SK-N-SH (cell line): Measurements from ENCODE around the gene CUX1. TPM values are rescaled to one million over a fixed set of nuclear protein-coding genes. Genes with fewer than 3 reads are reported as not detected.
A peak's percentile ranks its signal among the peaks of the same experiment; 100 is the strongest.

Source experiments
- CTCF ChIA-PET: fragments of 300-600, 350-600 bp; formaldehyde crosslinking; extraction: SDS; loops from one replicate; lab custom pipeline; 2021; lab: Yijun Ruan, JAX
- POLR2A ChIA-PET: fragments of 350-600 bp; sonication (Branson Sonifier 250); formaldehyde crosslinking; extraction: SDS; loops from one replicate; lab custom pipeline; 2020; ENCODE audit warnings: antibody characterized with exemption, inconsistent platforms; lab: Yijun Ruan, JAX
- DNase-seq: peaks from one replicate; pipeline ENCODE4 v3.0.0; 2012
- H2AFZ ChIP-seq: fragments of 200-600 bp; sonication (generic); 2 replicates; pipeline ENCODE4 v1.8.1; 2016; ENCODE audit warnings: antibody characterized with exemption, mild to moderate bottlenecking, low read depth
- H3F3A ChIP-seq: fragments of 200-600 bp; sonication (generic); replicated peaks from 2 replicates; pipeline ENCODE3; 2016; ENCODE audit warnings: antibody characterized with exemption, mild to moderate bottlenecking; ENCODE audit not compliant: insufficient read depth
- H3K27ac ChIP-seq, 2 experiments: fragments of 200-500 bp in 1 of 2; fragments of 200-600 bp in 1 of 2; sonication (Bioruptor generic) in 1 of 2; sonication (generic), shearing (Covaris generic) in 1 of 2; 2 replicates each; pipeline versions ENCODE4 v1.5.1 to v1.6.1; 2014 to 2016; ENCODE audit warnings: low read depth in 2 of 2, inconsistent platforms in 1 of 2, low read length in 1 of 2, mild to moderate bottlenecking in 1 of 2, mixed read lengths in 1 of 2
- H3K27me3 ChIP-seq: fragments of 200-600 bp; sonication (generic), shearing (Covaris generic); 2 replicates; pipeline ENCODE4 v1.6.1; 2016; ENCODE audit warnings: mixed run types; ENCODE audit not compliant: insufficient read depth
- H3K36me3 ChIP-seq, 2 experiments: fragments of 200-500 bp in 1 of 2; fragments of 200-600 bp in 1 of 2; sonication (Bioruptor generic) in 1 of 2; sonication (generic) in 1 of 2; replicated peaks in 1 of 2; 2 replicates each; pipeline versions ENCODE3 to v1.5.1; 2014 to 2016; ENCODE audit warnings: low read length in 1 of 2, mild to moderate bottlenecking in 1 of 2; ENCODE audit not compliant: insufficient read depth in 2 of 2, control insufficient read depth in 1 of 2
- H3K4me1 ChIP-seq, 2 experiments: fragments of 200-500 bp in 1 of 2; fragments of 200-600 bp in 1 of 2; sonication (Bioruptor generic) in 1 of 2; sonication (generic), shearing (Covaris generic) in 1 of 2; 2 replicates each; pipeline versions ENCODE4 v1.5.1 to v1.6.1; 2014 to 2016; ENCODE audit warnings: low read depth in 1 of 2, low read length in 1 of 2, mixed run types in 1 of 2; ENCODE audit not compliant: insufficient read depth in 2 of 2, control insufficient read depth in 1 of 2
- H3K4me2 ChIP-seq: fragments of 200-600 bp; sonication (generic), shearing (Covaris generic); 2 replicates; pipeline ENCODE4 v1.6.1; 2017; ENCODE audit warnings: mixed run types
- H3K4me3 ChIP-seq, 2 experiments: fragments of 200-500 bp in 1 of 2; fragments of 200-600 bp in 1 of 2; sonication (Bioruptor generic) in 1 of 2; sonication (generic), shearing (Covaris generic) in 1 of 2; 2 replicates each; pipeline versions ENCODE4 v1.5.1 to v1.8.1; 2014 to 2016; ENCODE audit warnings: low read depth in 2 of 2, inconsistent platforms in 1 of 2, low read length in 1 of 2, mild to moderate bottlenecking in 1 of 2, mixed read lengths in 1 of 2, moderate library complexity in 1 of 2
- H3K79me2 ChIP-seq: fragments of 200-600 bp; sonication (generic); 2 replicates; pipeline ENCODE4 v1.8.1; 2017; ENCODE audit warnings: mild to moderate bottlenecking; ENCODE audit not compliant: insufficient read depth
- H3K9ac ChIP-seq: fragments of 200-600 bp; sonication (generic); 2 replicates; pipeline ENCODE4 v1.6.1; 2017; ENCODE audit warnings: mixed run types
- H3K9me2 ChIP-seq: fragments of 200-600 bp; sonication (generic); 2 replicates; pipeline ENCODE4 v1.6.1; 2017; ENCODE audit warnings: mixed run types
- H3K9me3 ChIP-seq: fragments of 200-600 bp; sonication (generic); 2 replicates; pipeline ENCODE4 v1.6.1; 2017; ENCODE audit warnings: mixed run types, mild to moderate bottlenecking, moderate library complexity
- H4K20me1 ChIP-seq: fragments of 200-600 bp; sonication (generic); 2 replicates; pipeline ENCODE4 v1.6.1; 2017; ENCODE audit warnings: mild to moderate bottlenecking, mixed run types; ENCODE audit not compliant: insufficient read depth
- ELF1 ChIP-seq: IDR thresholded peaks from 2 replicates; pipeline ENCODE4 v1.4.0; 2012
- EP300 ChIP-seq, 2 experiments: IDR thresholded peaks; 2 replicates each; pipeline versions ENCODE4 v1.4.0 to v1.6.1; 2012; ENCODE audit warnings: borderline replicate concordance in 1 of 2, low read depth in 1 of 2, low read length in 1 of 2
- FOXJ3 ChIP-seq: sonication (generic); formaldehyde crosslinking; IDR thresholded peaks from 2 replicates; pipeline ENCODE4 v1.5.1; 2020; ENCODE audit warnings: mild to moderate bottlenecking, missing genetic modification reagents
- FOXM1 ChIP-seq: IDR thresholded peaks from 2 replicates; pipeline ENCODE4 v1.4.0; 2012; ENCODE audit warnings: low read depth, mild to moderate bottlenecking
- GABPA ChIP-seq: IDR thresholded peaks from 2 replicates; pipeline ENCODE4 v1.4.0; 2012; ENCODE audit warnings: low read depth, mild to moderate bottlenecking
- JUND ChIP-seq: IDR thresholded peaks from 2 replicates; pipeline ENCODE4 v1.4.0; 2012
- MEF2A ChIP-seq: IDR thresholded peaks from 2 replicates; pipeline ENCODE4 v1.4.0; 2012; ENCODE audit warnings: low read depth, borderline replicate concordance
- POLR2AphosphoS5 ChIP-seq: IDR thresholded peaks from 2 replicates; pipeline ENCODE4 v1.6.1; 2012; ENCODE audit warnings: low read depth, low read length
- RCOR1 ChIP-seq: fragments of 150-350 bp; IDR thresholded peaks from 2 replicates; pipeline ENCODE4 v1.6.1; 2017; ENCODE audit warnings: antibody characterized with exemption, low read length
- RXRA ChIP-seq: IDR thresholded peaks from 2 replicates; pipeline ENCODE4 v1.4.0; 2012; ENCODE audit warnings: low read depth, mild to moderate bottlenecking, borderline replicate concordance
- YY1 ChIP-seq: IDR thresholded peaks from 2 replicates; pipeline ENCODE4 v1.4.0; 2012; ENCODE audit warnings: low read depth, mild to moderate bottlenecking
- WGBS: methylation state at CpG from one replicate; pipeline ENCODE4 v1.1.6; 2017; ENCODE audit warnings: low lambda C conversion rate; 5-methylcytosine and 5-hydroxymethylcytosine counted together
- polyA plus RNA-seq, 3 experiments: library from polyadenylated mRNA; depleted of rRNA; stranded (reverse); fragments of >200 nt; gene quantifications; 2 replicates each; pipeline ENCODE4 v1.2.3, GENCODE V29; 2012
- TF ChIP-seq, protein P1 (sequence below): IDR thresholded peaks from 2 replicates; pipeline ENCODE4 v1.4.0; 2012; ENCODE audit warnings: low read depth, borderline replicate concordance
- TF ChIP-seq, protein P2 (sequence below): IDR thresholded peaks from 2 replicates; pipeline ENCODE4 v1.4.0; 2012; ENCODE audit warnings: low read depth
- TF ChIP-seq, protein P3 (sequence below): IDR thresholded peaks from 2 replicates; pipeline ENCODE4; 2012
- TF ChIP-seq, protein P4 (sequence below): fragments of 150-350 bp; IDR thresholded peaks from 2 replicates; pipeline ENCODE4 v1.6.1; 2017; ENCODE audit warnings: antibody characterized with exemption, low read length, low read depth, borderline replicate concordance

Gene CUX1
- polyA plus RNA-seq, 1 of the 3 experiments (the other 2 are of a cell fraction) = 68.6 TPM

DNA sequence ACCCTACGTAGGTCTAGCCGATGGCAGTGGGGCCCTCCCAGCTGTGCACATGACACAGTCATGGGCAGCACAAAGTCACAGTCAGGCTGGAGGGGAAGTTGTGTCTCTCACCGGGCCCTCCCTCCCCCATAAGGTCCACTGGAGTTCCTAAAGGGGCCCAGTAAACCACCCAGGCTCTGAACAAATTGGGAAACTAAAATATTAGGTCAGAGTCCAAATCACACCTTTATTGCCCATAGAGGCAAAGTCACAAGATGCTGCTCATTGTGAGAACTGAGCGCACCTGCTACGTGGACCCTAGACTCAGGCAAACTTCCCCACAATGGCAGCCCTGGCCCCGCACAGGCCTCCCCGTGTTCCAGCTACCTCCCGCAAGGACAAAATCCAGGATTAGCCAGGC, 424.0 kb downstream of the CUX1 start:
- no peak for TF ChIP-seq EP300 (IDR thresholded peaks at IDR 0.05; ENCODE audit: borderline replicate concordance in 1 of 2, low read depth in 1 of 2, low read length in 1 of 2)
- peaks cover 0 to 2% of the 10 kb centered on the region in 2 experiments; a peak in 1 of 4 replicates for H3K4me1 ChIP-seq
- no peak overlapping the region for H3K4me3 ChIP-seq
- no peaks in the 10 kb centered on the region for H3F3A ChIP-seq
- no peak overlapping the region for H3K9ac ChIP-seq
- ChIA-PET POLR2A (no interaction called here), CTCF (interaction anchor here (0.5 to 1.7 kb wide), 6 partner anchors 31 to 639 kb away, joined by 3 to 8 read pairs (median 4); no protein-coding TSS in a partner anchor)
- H3K27ac ChIP-seq = no peak overlapping the region
- H3K79me2 ChIP-seq = no peaks in the 10 kb centered on the region
- 100% methylated on average over 8 of the region's 8 CpGs for WGBS
- H3K27me3 ChIP-seq = no peaks in the 10 kb centered on the region
- no peaks in the 10 kb centered on the region for H3K9me2 ChIP-seq
- no peak for DNase-seq
- H3K9me3 ChIP-seq = no peaks in the 10 kb centered on the region
- H2AFZ ChIP-seq = no peak overlapping the region
- H4K20me1 ChIP-seq = no peaks in the 10 kb centered on the region
- no peak overlapping the region for H3K4me2 ChIP-seq
- H3K36me3 ChIP-seq = peaks cover 7 to 30% of the 10 kb centered on the region in 2 experiments

DNA sequence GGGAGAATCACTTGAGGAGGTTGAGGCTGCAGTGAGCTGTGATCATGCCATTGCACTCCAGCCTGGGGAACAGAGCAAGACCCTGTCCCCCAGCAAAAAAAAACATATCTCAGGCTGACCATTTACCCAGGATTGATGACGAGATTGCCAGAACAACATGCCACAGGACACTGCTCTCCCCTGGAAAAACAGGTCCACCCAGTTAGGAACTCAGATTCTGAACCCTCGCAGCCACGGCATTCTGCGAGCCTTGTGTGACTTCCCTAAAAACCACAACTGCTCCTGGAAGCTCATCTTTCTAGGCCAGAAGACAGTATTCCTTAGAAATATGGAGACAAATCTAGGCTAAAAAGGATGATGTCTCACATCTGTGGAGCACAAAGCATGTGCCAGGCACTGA, 427.2 kb downstream of the CUX1 start:
- no peaks in the 10 kb centered on the region for H3K27me3 ChIP-seq
- H3F3A ChIP-seq = no peaks in the 10 kb centered on the region
- H3K9me3 ChIP-seq = no peaks in the 10 kb centered on the region
- DNase-seq = peak; percentile 45
- H3K9ac ChIP-seq = no peak overlapping the region
- no peaks in the 10 kb centered on the region; a peak in 2 of 4 replicates for H3K4me1 ChIP-seq
- no peaks in the 10 kb centered on the region for H3K79me2 ChIP-seq
- no peak overlapping the region for H3K27ac ChIP-seq
- no peaks in the 10 kb centered on the region for H3K9me2 ChIP-seq
- H3K4me2 ChIP-seq = no peak overlapping the region
- POLR2A ChIA-PET = no interaction called here
- WGBS = 93% methylated on average over 4 of the region's 4 CpGs
- no peak overlapping the region for H3K4me3 ChIP-seq
- CTCF ChIA-PET = interaction anchor here (0.7 to 2.1 kb wide), 6 partner anchors 8 to 702 kb away, joined by 3 to 9 read pairs (median 4); no protein-coding TSS in a partner anchor
- H4K20me1 ChIP-seq = no peaks in the 10 kb centered on the region
- no peak overlapping the region for H2AFZ ChIP-seq
- H3K36me3 ChIP-seq = peaks cover 13 to 25% of the 10 kb centered on the region in 2 experiments
- TF ChIP-seq, protein P1, sequence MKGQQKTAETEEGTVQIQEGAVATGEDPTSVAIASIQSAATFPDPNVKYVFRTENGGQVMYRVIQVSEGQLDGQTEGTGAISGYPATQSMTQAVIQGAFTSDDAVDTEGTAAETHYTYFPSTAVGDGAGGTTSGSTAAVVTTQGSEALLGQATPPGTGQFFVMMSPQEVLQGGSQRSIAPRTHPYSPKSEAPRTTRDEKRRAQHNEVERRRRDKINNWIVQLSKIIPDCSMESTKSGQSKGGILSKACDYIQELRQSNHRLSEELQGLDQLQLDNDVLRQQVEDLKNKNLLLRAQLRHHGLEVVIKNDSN = no peak
- TF ChIP-seq, protein P2, sequence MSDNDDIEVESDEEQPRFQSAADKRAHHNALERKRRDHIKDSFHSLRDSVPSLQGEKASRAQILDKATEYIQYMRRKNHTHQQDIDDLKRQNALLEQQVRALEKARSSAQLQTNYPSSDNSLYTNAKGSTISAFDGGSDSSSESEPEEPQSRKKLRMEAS = no peak
- TF ChIP-seq FOXM1 (no peak), RXRA (no peak), JUND (no peak), POLR2AphosphoS5 (no peak), FOXJ3 (CRISPR knock-in tag) (no peak), RCOR1 (no peak), MEF2A (no peak), GABPA (no peak), YY1 (no peak), ELF1 (no peak)
- TF ChIP-seq, protein P3, sequence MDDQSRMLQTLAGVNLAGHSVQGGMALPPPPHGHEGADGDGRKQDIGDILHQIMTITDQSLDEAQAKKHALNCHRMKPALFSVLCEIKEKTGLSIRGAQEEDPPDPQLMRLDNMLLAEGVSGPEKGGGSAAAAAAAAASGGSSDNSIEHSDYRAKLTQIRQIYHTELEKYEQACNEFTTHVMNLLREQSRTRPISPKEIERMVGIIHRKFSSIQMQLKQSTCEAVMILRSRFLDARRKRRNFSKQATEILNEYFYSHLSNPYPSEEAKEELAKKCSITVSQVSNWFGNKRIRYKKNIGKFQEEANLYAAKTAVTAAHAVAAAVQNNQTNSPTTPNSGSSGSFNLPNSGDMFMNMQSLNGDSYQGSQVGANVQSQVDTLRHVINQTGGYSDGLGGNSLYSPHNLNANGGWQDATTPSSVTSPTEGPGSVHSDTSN = no peak
- TF ChIP-seq, protein P4, sequence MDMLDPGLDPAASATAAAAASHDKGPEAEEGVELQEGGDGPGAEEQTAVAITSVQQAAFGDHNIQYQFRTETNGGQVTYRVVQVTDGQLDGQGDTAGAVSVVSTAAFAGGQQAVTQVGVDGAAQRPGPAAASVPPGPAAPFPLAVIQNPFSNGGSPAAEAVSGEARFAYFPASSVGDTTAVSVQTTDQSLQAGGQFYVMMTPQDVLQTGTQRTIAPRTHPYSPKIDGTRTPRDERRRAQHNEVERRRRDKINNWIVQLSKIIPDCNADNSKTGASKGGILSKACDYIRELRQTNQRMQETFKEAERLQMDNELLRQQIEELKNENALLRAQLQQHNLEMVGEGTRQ = no peak
